Stimulated activated naive CD8-positive, alpha-beta T cell treated with anti-CD3 and anti-CD28 coated beads, Interleukin-15, Interleukin-2, amounts not matched to agents 100 ng/mL and 50 ng/mL, for 24 hours (primary cell): Measurements from ENCODE around the gene SLC15A5.

ENCODE experiments used
- H3K27ac Mint-ChIP-seq: one replicate; pipeline ENCODE4 v1.8.0; 2021; ENCODE audit warnings: mild to moderate bottlenecking, mixed read lengths
- H3K27me3 Mint-ChIP-seq: one replicate; pipeline ENCODE4 v1.8.0; 2021; ENCODE audit warnings: mixed read lengths
- H3K36me3 Mint-ChIP-seq: one replicate; pipeline ENCODE4 v1.8.0; 2021; ENCODE audit warnings: low read depth, mixed read lengths
- H3K4me1 Mint-ChIP-seq: one replicate; pipeline ENCODE4 v1.8.0; 2021; ENCODE audit warnings: low read depth, mixed read lengths
- H3K4me3 Mint-ChIP-seq: one replicate; pipeline ENCODE4 v1.8.0; 2021; ENCODE audit warnings: mild to moderate bottlenecking, mixed read lengths
- H3K9me3 Mint-ChIP-seq: one replicate; pipeline ENCODE4 v1.8.0; 2021; ENCODE audit warnings: mixed read lengths

The SLC15A5 gene, protein sequence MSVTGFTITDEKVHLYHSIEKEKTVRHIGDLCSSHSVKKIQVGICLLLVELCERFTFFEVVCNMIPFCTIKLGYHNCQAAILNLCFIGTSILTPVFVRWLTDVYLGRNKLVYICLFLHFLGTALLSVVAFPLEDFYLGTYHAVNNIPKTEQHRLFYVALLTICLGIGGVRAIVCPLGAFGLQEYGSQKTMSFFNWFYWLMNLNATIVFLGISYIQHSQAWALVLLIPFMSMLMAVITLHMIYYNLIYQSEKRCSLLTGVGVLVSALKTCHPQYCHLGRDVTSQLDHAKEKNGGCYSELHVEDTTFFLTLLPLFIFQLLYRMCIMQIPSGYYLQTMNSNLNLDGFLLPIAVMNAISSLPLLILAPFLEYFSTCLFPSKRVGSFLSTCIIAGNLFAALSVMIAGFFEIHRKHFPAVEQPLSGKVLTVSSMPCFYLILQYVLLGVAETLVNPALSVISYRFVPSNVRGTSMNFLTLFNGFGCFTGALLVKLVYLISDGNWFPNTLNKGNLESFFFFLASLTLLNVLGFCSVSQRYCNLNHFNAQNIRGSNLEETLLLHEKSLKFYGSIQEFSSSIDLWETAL

DNA sequence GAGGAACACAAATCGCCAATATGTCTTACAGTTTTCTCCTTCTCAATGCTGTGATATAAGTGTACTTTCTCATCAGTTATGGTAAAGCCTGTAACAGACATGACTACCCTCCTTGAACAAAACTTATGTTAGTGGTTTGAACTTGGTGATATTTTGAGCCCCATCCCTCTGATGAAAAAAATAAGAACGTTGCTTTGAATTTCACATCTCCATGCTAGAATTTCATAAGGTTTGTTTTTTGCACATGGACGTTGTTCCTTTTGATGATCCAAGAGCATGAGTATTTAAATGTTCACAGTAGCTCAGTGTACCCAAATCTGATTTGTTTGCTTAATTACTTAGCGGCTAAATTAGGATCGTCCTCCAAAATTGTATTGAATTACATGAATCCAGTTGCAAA, at the start of gene SLC15A5:
TSS of gene SLC15A5 (minus strand) at position 101 of the 400 bp plus-strand sequence. CDS start at position 101, 0 bp downstream.
- Mint-ChIP-seq H3K9me3 (peaks cover 9% of the 10 kb centered on the region), H3K4me1 (no peaks in the 10 kb centered on the region), H3K27ac (no peak within 1 kb of the TSS), H3K36me3 (no peaks in the 10 kb centered on the region), H3K4me3 (no peak within 1 kb of the TSS), H3K27me3 (no peaks in the 10 kb centered on the region)

DNA sequence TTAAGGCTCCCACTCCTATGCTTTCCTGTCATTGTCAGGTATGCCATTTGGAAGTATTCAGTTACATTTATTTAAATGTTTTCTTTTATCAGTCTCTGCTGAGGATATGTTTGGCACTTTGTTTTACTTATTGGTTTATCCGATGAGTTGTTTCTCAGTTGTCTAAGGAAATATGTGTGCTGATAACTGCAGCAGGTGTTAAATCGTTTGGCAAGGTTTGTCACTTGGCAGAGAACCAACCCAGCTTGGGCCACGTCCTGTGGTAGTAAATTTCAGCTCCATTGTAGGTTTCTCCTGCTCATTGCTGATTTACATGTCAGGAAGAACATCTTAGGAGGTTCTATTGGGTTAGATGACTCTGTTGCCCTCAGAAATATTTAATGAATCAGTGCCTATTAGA, 47.9 kb upstream of the SLC15A5 start:
- H3K36me3 Mint-ChIP-seq = no peaks in the 10 kb centered on the region
- peaks cover 16% of the 10 kb centered on the region for H3K9me3 Mint-ChIP-seq
- H3K27ac Mint-ChIP-seq = no peak overlapping the region
- H3K4me3 Mint-ChIP-seq = no peak overlapping the region
- H3K27me3 Mint-ChIP-seq = no peaks in the 10 kb centered on the region
- H3K4me1 Mint-ChIP-seq = no peaks in the 10 kb centered on the region

DNA sequence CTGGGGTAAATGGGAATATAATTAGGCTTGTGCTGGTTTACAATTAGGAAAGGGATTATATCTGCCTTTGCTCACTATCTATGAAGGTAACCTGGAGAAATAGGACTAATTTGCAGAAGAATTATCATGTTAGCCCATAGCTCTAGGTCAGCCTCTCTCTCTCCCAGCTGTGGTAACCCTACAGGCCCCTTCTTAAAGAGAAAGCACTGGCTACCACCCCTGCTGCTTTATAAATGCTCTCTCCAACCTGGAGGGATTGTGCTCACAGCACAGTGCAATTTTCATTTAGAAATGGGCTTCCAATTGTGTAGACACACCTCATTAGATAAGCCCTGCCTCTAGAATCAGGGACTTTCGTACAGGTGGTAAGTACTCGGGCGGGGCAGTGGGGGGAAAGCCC, 47.3 kb upstream of the SLC15A5 start:
- Mint-ChIP-seq H3K9me3 (peaks cover 14% of the 10 kb centered on the region), H3K36me3 (no peaks in the 10 kb centered on the region), H3K4me3 (no peak overlapping the region), H3K4me1 (no peaks in the 10 kb centered on the region), H3K27me3 (no peaks in the 10 kb centered on the region), H3K27ac (no peak overlapping the region)

- no peaks in the 10 kb centered on the region for H3K4me1 Mint-ChIP-seq
- no peak overlapping the region for H3K27ac Mint-ChIP-seq
Observed at GRCh38 chr12:16324272-16324671, 46.8 kb upstream of the SLC15A5 start.

DNA sequence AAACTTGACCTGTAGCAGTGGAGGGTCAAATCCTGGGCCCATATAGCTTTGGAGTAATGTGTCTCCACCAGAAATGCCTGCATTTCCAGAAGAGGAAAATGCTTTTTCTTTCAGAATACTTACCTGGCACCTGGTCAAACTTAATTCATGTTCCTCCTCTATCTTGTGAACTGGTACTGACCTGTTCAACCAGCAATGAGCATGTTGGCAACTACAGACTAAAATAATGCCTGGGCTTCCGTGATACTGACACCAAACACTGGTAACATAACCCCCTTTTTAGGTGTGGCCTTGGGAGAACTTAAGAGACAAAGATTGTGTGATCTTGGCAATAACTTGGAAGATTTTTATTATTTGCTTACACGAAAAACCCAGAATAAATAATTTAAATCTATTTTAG, 46.2 kb upstream of the SLC15A5 start:
- Mint-ChIP-seq H3K4me3 (no peak overlapping the region), H3K27me3 (no peaks in the 10 kb centered on the region), H3K4me1 (no peaks in the 10 kb centered on the region), H3K9me3 (peaks cover 14% of the 10 kb centered on the region), H3K27ac (no peak overlapping the region), H3K36me3 (no peaks in the 10 kb centered on the region)

More at GRCh38 chr12:16324272-16324671, 46.8 kb upstream of the SLC15A5 start:
- Mint-ChIP-seq H3K9me3 (peaks cover 16% of the 10 kb centered on the region), H3K27me3 (no peaks in the 10 kb centered on the region), H3K4me3 (no peak overlapping the region), H3K36me3 (no peaks in the 10 kb centered on the region)

GRCh38 chr12:16323010-16323409, 45.5 kb upstream of the SLC15A5 start:
- Mint-ChIP-seq H3K27ac (no peak overlapping the region), H3K36me3 (no peaks in the 10 kb centered on the region), H3K27me3 (no peaks in the 10 kb centered on the region), H3K4me1 (no peaks in the 10 kb centered on the region), H3K4me3 (no peak overlapping the region), H3K9me3 (peaks cover 8% of the 10 kb centered on the region)

GRCh38 chr12:16310934-16311333, 33.4 kb upstream of the SLC15A5 start:
- Mint-ChIP-seq H3K4me3 (no peak overlapping the region), H3K36me3 (no peaks in the 10 kb centered on the region)

GRCh38 chr12:16307856-16308475, 30.5 kb upstream of the SLC15A5 start:
- Mint-ChIP-seq H3K27me3 (no peaks in the 10 kb centered on the region), H3K4me3 (no peak overlapping the region)

More at GRCh38 chr12:16310934-16311333, 33.4 kb upstream of the SLC15A5 start:
- H3K27me3 Mint-ChIP-seq = no peaks in the 10 kb centered on the region
- no peaks in the 10 kb centered on the region for H3K4me1 Mint-ChIP-seq
- H3K27ac Mint-ChIP-seq = no peak overlapping the region
- peaks cover 36% of the 10 kb centered on the region for H3K9me3 Mint-ChIP-seq

DNA sequence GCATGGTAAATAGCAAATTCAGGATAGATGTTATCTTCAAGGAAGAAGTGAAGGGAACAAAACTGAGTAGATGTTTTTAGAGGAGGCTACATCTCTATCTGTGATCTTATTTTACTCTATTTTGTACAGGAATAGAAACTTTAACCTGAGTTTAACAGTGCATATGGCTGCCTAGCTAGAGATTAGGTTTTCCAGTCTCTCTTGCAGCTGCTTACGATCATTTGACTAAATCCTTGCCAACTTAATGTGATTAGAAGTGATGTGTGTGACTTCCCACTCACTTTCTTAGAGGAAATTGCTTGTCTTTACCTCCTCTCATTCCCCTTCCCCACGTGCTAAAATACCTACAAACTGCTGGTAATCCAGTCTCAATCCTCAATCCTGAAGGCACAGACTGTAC, 26.5 kb upstream of the SLC15A5 start:
- Mint-ChIP-seq H3K9me3 (peaks cover 11% of the 10 kb centered on the region), H3K27ac (no peak overlapping the region), H3K4me1 (no peaks in the 10 kb centered on the region), H3K36me3 (no peaks in the 10 kb centered on the region), H3K27me3 (no peaks in the 10 kb centered on the region), H3K4me3 (no peak overlapping the region)

More at GRCh38 chr12:16307856-16308475, 30.5 kb upstream of the SLC15A5 start:
- no peak overlapping the region for H3K27ac Mint-ChIP-seq
- no peaks in the 10 kb centered on the region for H3K4me1 Mint-ChIP-seq
- H3K36me3 Mint-ChIP-seq = no peaks in the 10 kb centered on the region
- peaks cover 29% of the 10 kb centered on the region for H3K9me3 Mint-ChIP-seq

GRCh38 chr12:16300736-16301135, 23.3 kb upstream of the SLC15A5 start:
- Mint-ChIP-seq H3K4me1 (no peaks in the 10 kb centered on the region), H3K4me3 (no peak overlapping the region), H3K36me3 (no peaks in the 10 kb centered on the region), H3K27ac (no peak overlapping the region), H3K27me3 (no peaks in the 10 kb centered on the region), H3K9me3 (peaks cover 4% of the 10 kb centered on the region)

GRCh38 chr12:16300122-16300521, 22.6 kb upstream of the SLC15A5 start:
- no peaks in the 10 kb centered on the region for H3K36me3 Mint-ChIP-seq
- no peaks in the 10 kb centered on the region for H3K9me3 Mint-ChIP-seq
- H3K27me3 Mint-ChIP-seq = no peaks in the 10 kb centered on the region
- no peaks in the 10 kb centered on the region for H3K4me1 Mint-ChIP-seq
- no peak overlapping the region for H3K27ac Mint-ChIP-seq
- no peak overlapping the region for H3K4me3 Mint-ChIP-seq

DNA sequence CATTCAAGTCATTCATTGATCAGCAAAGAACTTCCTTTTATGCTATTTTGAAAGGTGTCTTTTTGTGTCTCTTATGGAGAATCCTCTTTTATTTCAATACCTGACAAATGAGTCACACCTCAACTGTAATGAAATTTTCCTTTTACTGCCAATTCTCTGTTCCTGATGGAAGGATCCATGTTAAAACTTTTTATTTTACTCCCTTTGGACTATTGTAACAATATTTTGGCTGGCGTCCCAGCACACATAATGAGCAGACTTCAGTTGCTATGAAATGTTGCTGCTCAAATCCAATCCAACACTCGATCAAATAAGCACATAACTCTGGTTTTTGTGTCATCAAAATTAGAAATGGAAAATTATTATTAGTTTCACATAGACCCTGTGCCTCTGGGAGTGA, 21.9 kb upstream of the SLC15A5 start:
- Mint-ChIP-seq H3K27me3 (no peaks in the 10 kb centered on the region), H3K36me3 (no peaks in the 10 kb centered on the region), H3K27ac (no peak overlapping the region), H3K4me3 (no peak overlapping the region), H3K4me1 (no peaks in the 10 kb centered on the region), H3K9me3 (no peaks in the 10 kb centered on the region)

GRCh38 chr12:16297521-16297920, 20.0 kb upstream of the SLC15A5 start:
- Mint-ChIP-seq H3K4me3 (no peak overlapping the region), H3K27ac (no peak overlapping the region), H3K36me3 (no peaks in the 10 kb centered on the region), H3K27me3 (no peaks in the 10 kb centered on the region), H3K9me3 (no peaks in the 10 kb centered on the region), H3K4me1 (no peaks in the 10 kb centered on the region)

DNA sequence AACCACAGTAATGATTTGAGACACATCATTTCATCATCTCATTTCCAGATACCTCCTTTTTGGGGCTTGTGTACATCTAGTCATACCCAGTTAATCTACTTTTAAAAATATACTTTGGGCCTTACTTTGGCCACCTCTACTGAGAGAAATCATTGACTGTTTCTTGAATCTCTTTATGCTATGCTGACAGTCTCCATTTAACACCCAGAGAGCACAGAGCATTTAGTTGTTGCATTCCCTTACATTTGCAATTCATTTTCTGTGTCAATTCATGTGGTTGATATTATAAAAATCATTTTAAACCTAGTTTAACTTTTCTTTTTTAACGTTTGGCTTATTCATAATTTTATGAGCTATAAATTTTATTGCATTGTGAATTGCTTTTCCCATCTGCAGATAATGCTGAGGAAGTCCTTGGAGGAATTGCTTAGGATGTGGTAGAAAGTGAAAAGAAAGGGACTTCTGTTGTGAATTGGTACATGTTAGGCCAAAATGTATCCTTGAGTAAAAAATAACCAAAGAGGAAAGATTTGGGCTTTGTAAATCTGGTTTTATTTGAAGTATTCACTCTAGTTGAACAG, 17.0 kb upstream of the SLC15A5 start:
- Mint-ChIP-seq H3K4me1 (no peaks in the 10 kb centered on the region), H3K36me3 (no peaks in the 10 kb centered on the region), H3K27ac (no peak overlapping the region), H3K4me3 (no peak overlapping the region), H3K27me3 (no peaks in the 10 kb centered on the region), H3K9me3 (peaks cover 5% of the 10 kb centered on the region)

- Mint-ChIP-seq H3K4me1 (no peaks in the 10 kb centered on the region), H3K36me3 (no peaks in the 10 kb centered on the region), H3K9me3 (peaks cover 12% of the 10 kb centered on the region), H3K4me3 (no peak overlapping the region), H3K27me3 (no peaks in the 10 kb centered on the region), H3K27ac (no peak overlapping the region)
Observed at GRCh38 chr12:16291032-16291431, 13.5 kb upstream of the SLC15A5 start.
